ENCODE data around the gene DENND1A. TPM values are rescaled to one million over a fixed set of nuclear protein-coding genes. Genes with fewer than 3 reads are reported as not detected.
A peak's percentile ranks its signal among the peaks of the same experiment; 100 is the strongest.

The DENND1A gene
- total RNA-seq, 1 donor, result 22.9 TPM

GRCh38 chr9:123357743-123358059, 572.2 kb downstream of the DENND1A start:
- no peak for TF ChIP-seq CTCF (IDR thresholded peaks at IDR 0.05; ENCODE audit: insufficient read depth, low read depth, low read length)
- DNase-seq (ENCODE audit: low read depth), result no peak
- no peak overlapping the region for H3K4me3 ChIP-seq (ENCODE audit: low read depth, low read length)

GRCh38 chr9:123356851-123357742, 572.8 kb downstream of the DENND1A start:
- no peak overlapping the region for H3K4me3 ChIP-seq (ENCODE audit: low read depth, low read length)
- no peak for DNase-seq (ENCODE audit: low read depth)
- no peak for TF ChIP-seq CTCF (IDR thresholded peaks at IDR 0.05; ENCODE audit: insufficient read depth, low read depth, low read length)

GRCh38 chr9:123355761-123356431, 574.0 kb downstream of the DENND1A start, which contains the start of gene CRB2:
TSS of gene CRB2 (plus strand) at chr9:123356197. CDS start at chr9:123356261, 64 bp downstream.
- peak; percentile 36 for DNase-seq (ENCODE audit: low read depth)

GRCh38 chr9:123354806-123355508, 575.0 kb downstream of the DENND1A start:
- no peak for DNase-seq (ENCODE audit: low read depth)
- no peak for TF ChIP-seq CTCF (IDR thresholded peaks at IDR 0.05; ENCODE audit: insufficient read depth, low read depth, low read length)
- no peak overlapping the region for H3K4me3 ChIP-seq (ENCODE audit: low read depth, low read length)

More at GRCh38 chr9:123355761-123356431, 574.0 kb downstream of the DENND1A start, which contains the start of gene CRB2:
- TF ChIP-seq CTCF (IDR thresholded peaks at IDR 0.05; ENCODE audit: insufficient read depth, low read depth, low read length), result peak; percentile 24
- H3K4me3 ChIP-seq (ENCODE audit: low read depth, low read length), result peak within 1 kb of the TSS; percentile 12

DNA sequence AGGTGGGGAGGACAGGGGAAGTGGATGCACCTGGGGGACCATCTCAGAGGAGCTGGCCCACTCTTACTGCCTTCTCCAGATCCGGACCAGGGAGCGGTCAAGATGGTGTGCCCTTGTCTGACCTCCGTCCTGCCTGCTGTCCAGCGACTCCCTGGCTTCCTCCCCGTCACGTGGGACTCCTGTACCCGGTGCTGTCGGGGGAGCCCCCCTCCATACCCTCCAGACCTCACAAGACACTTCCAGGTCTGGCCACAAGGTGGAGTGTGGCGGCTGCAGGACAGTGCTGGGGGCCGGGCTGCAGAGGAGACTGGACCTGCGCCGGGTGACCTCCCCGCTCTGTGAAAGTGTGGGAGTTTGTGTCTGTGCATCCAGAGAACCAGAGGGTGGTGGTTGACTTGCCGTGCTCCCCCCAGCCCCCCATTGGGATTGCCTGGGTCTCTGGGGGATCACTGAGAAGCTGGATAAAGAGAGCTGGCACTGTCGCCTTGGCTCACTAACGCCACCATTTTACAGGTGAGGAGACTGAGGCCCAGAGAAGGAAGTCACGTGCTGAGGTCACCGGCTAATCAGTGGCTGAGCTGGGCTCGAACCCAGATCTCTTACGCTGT, 575.8 kb downstream of the DENND1A start:
- peak; percentile 60 for DNase-seq (ENCODE audit: low read depth)
- H3K4me3 ChIP-seq (ENCODE audit: low read depth, low read length), result no peak overlapping the region
- TF ChIP-seq CTCF (IDR thresholded peaks at IDR 0.05; ENCODE audit: insufficient read depth, low read depth, low read length), result peak; percentile 91

- DNase-seq (ENCODE audit: low read depth), result no peak
- no peak for TF ChIP-seq CTCF (IDR thresholded peaks at IDR 0.05; ENCODE audit: insufficient read depth, low read depth, low read length)
- H3K4me3 ChIP-seq (ENCODE audit: low read depth, low read length), result no peak overlapping the region
Observed at GRCh38 chr9:123353041-123353440, 576.9 kb downstream of the DENND1A start.

All from fibroblast of villous mesenchyme (primary cell).